ENCODE data around the gene HPCAL1. TPM values are rescaled to one million over a fixed set of nuclear protein-coding genes. Genes with fewer than 3 reads are reported as not detected.

Gene HPCAL1
- total and polyA plus RNA-seq, 4 donors, result 28.2 to 159 (median 95.0) TPM

Small RNA genes lying within 50 kb of the gene (small RNA-seq; reads per million reads assigned to genes)
- not detected for gene RF00432 (ENCODE audit: low replicate concordance)
- gene RN7SL66P (ENCODE audit: low replicate concordance), result not detected
- gene SNORA80B (ENCODE audit: low replicate concordance), result 5.0 reads per million, percentile 94 among the genes with 10 or more reads in this experiment

Other genes starting within 250 kb of the HPCAL1 start
- gene CYS1, start 222.5 kb upstream of the HPCAL1 start, total RNA-seq, result 1 to 10 TPM; 2.0 to 2.2 TPM
- 1 to 10 TPM; 4.0 to 4.1 TPM for gene CYS1, start 222.5 kb upstream of the HPCAL1 start, polyA plus RNA-seq (ENCODE audit: insufficient read length in 2 of 2)
- 10 to 100 TPM; 16.6 to 18.8 TPM for gene RRM2, start 180.2 kb upstream of the HPCAL1 start, total RNA-seq
- 10 to 100 TPM; 40.3 to 42.4 TPM for gene RRM2, start 180.2 kb upstream of the HPCAL1 start, polyA plus RNA-seq (ENCODE audit: insufficient read length in 2 of 2)
- 100 to 1,000 TPM in 1 of 2 donors, 10 to 100 TPM in 1; 79.1 to 101 TPM for gene ODC1, start 145.4 kb downstream of the HPCAL1 start, total RNA-seq
- gene ODC1, start 145.4 kb downstream of the HPCAL1 start, polyA plus RNA-seq (ENCODE audit: insufficient read length in 2 of 2), result 100 to 1,000 TPM; 121 to 137 TPM

All from spinal cord (tissue), 4 donors.